ENCODE measurements around the gene CPNE4.

GRCh38 chr3:131723343-131723742 lies 311.5 kb downstream of the CPNE4 start:
- TF ChIP-seq POLR2A (IDR thresholded peaks at IDR 0.05; ENCODE audit: low read length), result no peak
- TF ChIP-seq GATA1 (IDR thresholded peaks at IDR 0.05; ENCODE audit: low read depth, low read length), result no peak

Data from erythroblast (primary cell).